Daoy (cell line): ENCODE data around the gene EIF4G3. TPM values are rescaled to one million over a fixed set of nuclear protein-coding genes. Genes with fewer than 3 reads are reported as not detected.
"Not testable (repeated sequence)": the region's sequence is repeated elsewhere in the genome, so short reads cannot be mapped to it uniquely, and the experiment has no call there.

Source experiments
- DNase-seq: peaks from one replicate; pipeline ENCODE4 v3.0.0-alpha.2; 2015; ENCODE audit warnings: low read depth
- total RNA-seq: library from RNA; depleted of rRNA; stranded (reverse); fragments of >200 nt; shearing (Covaris generic); gene quantifications from 2 replicates; pipeline ENCODE4 v1.2.3, GENCODE V29; 2014

Gene EIF4G3
- total RNA-seq, 1 experiment from 2014 or later = 33.9 TPM

DNA sequence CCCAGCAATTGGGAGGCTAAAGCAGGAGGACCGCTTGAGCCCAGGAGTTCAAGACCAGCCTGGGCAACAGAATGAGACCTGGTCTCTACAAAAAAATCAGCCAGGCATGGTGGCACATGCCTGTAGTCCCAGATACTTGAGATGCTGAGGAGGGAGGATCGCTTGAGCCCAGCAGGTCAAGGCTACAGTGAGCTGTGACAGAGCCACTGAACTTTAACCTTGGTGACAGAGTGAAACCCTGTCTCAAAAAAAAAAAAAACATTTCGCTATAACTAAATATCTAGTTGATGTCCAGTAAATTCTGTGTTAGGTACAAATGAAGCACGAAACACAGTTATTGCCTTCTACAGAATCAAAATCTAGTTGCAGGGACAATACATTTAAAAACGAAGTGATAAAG is 293.9 kb downstream of the EIF4G3 start:
- DNase-seq = no peak

DNA sequence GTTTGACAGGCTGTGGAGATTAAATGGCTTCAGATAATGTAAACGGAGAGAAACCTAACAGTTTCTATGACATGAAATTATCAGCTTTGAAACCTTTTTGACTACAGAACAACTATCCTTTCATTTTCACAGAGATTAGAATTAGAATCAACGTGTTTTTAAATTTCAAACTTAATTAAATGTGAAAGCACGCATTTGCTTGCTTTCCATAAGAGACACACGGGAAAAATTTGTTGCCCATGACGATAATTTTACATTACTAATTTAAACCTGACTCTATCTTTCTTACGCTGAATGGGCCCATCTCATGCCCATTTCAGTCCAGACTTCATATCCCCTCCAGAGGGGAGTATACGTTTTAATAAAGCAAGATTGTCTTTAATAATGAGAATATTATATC is 297.9 kb downstream of the EIF4G3 start:
- DNase-seq = no peak

DNA sequence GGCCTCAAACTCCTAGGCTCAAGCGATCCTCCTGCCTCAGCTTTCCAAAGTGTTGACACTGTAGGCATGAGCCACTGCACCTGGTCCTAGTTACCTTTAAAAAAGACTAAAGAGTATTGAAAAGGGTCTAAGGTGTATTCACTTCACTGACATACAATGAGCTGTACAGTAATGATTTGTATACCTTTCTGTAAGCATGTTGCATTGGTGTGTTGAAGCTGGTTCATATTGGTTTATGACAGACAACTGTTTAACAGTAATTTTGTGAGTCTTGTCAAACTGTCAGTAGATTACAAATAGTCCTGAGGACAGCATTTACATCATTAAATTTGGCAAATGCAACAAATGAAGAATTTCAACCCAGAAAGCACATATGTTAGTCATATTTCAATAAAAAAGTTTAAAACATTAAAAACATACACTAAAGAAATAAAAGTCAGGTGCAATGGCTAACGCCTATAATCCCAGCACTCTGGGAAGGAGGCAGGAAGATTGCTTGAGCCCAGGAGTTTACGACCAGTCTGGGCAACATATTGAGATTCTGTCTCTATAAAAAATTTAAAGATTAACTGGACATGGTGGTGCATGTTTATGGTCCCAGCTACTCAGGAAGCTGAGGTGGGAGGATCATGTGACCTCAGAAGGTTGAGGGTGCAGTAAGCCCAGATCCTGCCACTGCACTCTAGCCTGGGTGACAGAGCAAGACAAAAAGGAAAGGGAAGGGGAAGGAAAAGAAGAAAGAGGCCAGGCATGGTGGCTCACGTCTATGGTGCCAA is 301.3 kb downstream of the EIF4G3 start:
- DNase-seq = no peak

DNA sequence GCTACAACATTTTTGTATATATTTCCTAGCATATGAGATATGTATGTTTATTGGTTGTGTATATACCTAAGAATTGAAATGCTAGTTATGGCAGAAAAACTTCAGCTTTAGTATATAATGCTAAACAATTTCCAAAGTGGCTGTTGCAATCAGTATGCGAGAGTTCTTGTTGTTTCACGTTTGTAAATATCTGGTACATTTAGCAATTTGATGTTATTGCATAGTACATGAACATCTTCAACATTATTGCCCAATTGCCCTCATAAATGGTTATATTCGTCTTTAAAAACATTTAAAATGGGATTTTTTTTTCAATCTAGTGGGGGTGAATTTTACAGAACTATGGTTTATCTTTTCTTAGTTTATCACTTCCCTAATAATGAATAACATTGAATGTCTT is 303.4 kb downstream of the EIF4G3 start:
- no peak for DNase-seq

DNA sequence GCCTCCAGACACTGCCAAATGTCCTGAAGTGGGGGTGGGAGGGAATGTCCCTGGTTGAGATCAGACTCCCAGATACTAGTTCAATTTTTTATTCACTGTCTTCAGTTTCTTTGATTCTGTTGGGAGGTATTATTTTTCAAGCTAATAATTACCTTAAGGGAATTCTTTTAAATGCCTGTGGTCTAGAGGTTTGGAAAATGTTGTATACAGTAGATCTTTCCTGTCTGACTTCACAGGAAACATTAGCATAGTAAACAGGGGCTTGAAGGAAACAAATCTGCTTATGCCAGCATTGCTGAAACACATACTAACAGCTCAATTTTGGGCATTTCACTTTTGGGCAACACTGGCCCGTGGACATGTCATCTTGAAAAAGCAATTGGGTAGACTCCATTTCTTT is 305.3 kb downstream of the EIF4G3 start:
- no peak for DNase-seq

DNA sequence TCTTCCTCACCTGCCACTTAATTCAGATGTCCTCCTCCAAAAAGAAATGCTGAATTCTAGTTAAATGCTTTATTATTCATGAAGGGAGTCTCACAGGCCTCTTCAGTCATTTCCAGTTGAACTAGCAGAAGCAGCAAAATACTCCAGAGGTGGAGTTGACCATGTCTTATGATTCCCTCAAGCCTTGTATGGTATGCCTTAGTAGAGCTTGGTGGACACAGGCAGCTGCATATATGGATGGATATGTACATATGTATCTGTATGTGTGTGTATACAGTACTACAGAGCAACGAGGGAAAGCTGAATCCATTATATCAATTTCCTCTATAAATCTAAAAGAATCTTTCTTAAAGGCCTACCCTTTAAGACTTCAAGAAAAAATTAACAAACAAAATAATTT is 306.0 kb downstream of the EIF4G3 start:
- DNase-seq = no peak

DNA sequence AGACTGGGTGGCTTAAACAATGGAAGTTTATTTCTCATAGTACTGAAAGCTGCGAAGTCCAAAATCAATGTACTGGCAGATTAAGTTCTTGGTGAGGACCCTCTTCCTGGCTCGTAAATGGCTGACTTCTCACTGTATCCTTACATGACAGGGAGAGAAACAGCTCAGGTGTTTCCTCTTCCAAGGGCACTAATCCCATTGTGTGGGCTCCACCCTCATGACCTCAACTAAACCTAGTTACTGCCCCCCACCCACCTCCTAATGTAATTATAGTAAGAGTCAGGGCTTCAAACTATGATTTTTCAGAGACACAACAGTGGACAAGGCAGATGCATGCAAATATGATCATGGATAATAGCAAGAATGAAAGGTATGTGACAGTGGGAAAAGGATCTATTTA is 308.4 kb downstream of the EIF4G3 start:
- no peak for DNase-seq

DNA sequence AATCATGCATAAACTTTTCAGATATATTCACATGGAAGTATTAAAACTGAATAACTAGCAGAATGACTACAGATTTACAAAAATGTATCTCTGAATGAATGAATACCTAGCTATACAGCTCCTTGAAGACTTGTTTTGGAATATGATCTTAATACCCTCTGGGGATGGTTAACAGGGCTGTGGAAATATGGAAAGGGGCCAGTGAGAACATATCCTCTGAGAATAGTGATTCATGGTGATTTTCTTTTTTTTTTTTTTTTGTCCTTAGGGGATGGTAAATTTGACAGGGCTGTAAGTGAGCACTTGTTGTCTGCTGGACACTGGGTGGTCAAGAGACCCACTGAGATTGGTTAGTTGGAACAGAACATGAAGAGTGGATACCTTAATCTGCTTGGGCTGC is 308.9 kb downstream of the EIF4G3 start:
- DNase-seq = peak; percentile 5

DNA sequence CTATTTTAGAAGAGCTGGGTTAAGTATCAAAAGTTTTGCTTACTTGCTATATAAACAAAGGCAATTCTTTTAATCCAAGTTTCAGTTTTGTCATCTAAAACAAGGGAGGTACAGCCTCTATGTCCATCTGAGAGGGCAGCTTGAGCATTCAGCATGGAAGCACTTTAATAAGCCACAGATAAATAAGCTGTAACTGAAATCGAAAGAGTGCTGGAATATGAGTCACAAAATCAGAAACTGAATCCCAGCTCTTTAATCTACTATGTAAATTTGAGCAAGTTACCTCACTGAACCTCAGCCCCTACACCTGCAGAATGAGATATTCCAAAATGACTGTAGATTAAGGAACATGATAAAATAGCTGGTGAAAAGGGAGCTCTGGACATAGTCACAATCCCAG is 309.6 kb downstream of the EIF4G3 start:
- no peak for DNase-seq

DNA sequence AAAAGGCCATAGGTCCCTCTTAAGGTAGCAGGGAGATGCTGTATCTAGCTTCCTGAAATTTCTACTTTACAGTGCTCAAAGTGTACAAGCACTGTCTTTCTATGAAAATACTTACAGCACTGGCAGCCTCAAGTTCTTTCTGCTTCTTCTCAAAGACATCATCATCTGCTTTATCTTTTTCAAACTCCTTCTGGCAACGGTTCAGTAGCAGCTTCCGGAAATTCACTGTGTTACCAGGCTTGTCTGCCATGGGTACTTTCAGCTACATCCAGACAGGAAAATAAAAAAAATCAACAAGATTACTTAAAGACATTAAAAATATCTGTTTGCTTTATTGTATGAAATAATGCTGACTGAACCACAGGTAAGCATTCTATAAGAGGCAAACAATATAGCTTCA is 311.7 kb downstream of the EIF4G3 start:
- no peak for DNase-seq

DNA sequence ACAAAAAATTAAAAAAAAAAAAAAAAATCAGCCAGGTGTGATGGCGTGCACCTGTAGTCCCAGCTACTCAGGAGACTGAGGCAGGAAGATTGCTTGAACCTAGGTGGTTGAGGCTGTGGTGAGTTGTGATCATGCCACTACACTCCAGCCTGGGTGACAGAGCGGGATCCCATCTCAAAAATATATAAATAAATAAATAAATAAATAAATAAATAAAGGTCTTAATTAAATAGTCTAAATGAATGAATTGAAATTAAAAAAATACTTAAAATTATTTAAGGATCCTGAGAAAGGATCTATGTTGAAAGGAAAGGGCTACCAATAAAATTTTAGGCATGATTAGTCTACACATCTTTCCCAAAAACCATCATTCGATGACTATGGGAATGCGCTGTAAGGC is 322.2 kb downstream of the EIF4G3 start:
- DNase-seq = no peak

DNA sequence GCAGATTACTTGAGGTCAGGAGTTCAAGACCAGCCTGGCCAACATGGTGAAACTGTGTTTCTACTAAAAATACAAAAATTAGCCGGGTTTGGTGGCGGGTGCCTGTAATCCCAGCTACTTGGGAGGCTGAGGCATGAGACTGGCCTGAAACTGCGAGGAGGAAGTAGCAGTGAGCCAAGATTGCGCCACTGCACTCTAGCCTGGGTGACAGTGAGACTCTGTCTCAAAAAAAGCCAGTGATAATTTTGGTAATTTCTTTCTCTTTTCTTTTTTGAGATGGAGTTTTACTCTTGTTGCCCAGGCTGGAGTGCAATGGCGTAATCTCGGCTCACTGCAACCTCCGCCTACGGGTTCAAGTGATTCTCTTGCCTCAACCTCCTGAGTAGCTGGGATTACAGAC is 324.9 kb downstream of the EIF4G3 start:
- not testable (repeated sequence) for DNase-seq

DNA sequence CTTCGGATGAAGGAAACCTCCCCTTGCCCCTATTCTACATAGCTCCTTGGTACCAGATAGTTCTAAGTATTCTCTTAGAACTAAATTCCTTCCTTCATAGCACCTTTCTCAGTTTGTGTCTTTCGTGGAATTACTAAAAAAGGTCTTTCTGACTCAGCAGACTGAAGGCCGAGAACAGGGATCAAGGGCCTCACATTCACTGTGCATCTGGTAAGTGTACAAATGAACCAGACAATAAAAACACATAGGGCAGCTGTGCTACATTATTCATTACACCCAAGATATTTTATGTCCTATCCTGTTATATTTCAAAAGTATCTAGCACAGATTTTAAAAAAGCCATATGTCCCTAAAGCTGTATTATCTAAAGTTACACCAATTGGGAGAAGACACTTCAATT is 326.7 kb downstream of the EIF4G3 start:
- no peak for DNase-seq

DNA sequence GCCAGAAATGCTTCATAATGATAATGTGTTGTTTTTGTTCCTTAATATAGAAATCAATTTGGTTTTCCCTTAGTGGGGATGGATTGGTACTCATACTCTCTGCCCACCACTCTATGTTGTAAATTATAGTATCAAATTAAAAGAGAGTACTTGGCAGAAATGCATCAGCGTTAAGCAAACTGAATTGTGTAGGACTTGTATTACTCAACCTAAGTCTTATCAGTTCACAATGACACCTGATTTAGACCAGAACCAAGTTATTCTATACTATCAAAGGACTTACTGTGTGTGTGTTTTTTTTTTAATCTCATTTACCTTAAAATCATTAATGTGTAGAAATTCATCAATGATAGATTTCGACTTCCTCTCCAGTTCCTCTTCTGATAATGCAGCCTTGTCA is 327.6 kb downstream of the EIF4G3 start:
- no peak for DNase-seq

DNA sequence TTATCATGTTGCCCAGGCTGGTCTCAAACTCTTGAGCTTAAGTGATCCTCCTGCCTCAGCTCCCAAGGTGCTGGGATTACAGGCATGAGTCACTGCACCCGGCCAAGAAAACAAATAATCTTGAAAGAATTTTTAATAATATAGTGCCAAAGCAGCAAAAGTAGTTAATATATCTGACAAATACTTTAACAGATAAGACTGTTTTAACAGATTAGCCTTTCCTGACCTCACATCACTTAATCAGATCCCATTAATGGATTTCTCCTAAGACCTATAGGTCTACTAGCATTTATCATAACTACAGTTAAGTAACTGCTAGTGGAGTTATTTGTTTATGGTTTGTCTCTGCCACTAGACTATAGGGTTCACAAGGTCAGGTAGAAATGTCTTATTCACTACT is 328.5 kb downstream of the EIF4G3 start:
- DNase-seq = no peak

DNA sequence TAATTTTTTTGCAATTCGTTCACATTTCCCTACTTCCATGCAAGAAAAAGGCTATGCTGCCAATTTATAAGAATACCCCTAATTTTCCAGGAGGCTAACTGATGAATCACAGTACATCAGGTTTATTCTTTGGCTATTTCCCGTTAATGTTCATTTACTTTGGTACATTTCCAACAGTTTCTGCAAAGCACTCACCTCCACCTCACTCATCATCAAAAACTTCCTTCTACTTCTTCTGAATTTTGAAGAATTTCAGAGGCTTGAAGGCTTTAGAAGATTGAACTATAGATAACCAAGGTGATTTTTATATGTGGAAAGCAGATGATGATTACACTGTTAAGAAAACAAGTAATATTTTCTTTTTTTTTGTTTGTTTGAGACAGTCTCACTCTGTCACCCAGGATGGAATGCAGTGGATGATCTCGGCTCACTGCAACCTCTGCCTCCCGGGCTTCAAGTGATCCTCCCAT is 329.1 kb downstream of the EIF4G3 start:
- DNase-seq = no peak

DNA sequence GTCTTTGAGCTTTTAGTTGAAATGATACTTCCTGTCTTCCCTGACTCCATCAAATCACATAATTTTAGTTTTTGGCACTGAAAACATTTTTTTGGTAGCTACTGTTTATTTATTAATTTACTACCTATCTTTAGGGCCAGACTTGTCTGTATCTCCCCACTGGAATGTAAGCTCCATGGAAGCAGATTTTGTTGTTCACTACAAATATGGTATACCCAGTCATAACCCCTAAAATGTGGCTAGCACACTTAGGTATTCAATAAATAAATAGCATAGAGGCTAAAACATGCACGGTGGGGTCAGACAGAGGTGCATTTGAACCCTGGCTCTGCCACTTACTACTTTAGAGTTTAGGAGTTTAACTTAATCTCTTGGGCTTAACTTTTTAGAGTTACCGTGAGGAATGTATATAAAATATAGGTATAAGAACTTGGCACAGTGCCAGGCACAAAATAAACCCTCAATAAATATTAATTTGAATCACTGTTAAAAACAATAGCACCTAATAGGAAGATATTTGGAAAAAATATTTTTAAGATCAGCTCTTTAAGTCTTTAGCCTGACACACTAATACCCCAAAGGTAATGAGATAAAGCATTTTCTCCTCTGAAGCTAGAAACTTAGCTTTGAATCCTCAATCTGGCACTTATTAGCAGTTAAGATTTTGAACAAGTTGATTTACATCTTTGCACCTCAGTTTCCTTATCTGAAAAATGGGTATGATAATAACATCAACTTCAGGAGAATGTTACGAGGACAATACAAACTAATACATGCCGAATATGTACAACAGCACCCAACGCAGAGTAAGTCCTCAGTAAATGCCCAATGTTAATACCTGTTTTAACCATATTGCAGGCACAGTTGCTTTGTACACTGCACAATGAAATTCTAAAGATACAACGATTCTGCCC is 330.0 kb downstream of the EIF4G3 start:
- DNase-seq = no peak

DNA sequence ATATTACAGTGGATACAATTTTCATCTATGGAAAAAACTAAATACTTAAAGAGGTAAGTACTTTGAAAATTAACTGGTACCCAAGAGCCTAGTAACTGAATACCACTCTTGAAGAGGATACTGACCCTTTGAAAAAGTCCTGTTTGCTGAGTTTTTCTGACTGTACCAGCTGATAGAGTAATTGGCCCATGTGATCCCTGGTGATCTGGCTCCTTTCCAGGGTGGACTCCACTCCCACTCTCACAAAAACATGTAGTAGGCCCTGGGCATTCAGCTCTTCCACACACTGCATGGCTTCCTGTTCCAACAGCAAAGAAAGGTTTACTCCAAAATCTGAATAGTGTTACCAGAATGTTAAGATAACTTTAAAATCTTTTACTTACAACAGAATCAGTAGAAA is 336.0 kb downstream of the EIF4G3 start:
- DNase-seq = no peak

DNA sequence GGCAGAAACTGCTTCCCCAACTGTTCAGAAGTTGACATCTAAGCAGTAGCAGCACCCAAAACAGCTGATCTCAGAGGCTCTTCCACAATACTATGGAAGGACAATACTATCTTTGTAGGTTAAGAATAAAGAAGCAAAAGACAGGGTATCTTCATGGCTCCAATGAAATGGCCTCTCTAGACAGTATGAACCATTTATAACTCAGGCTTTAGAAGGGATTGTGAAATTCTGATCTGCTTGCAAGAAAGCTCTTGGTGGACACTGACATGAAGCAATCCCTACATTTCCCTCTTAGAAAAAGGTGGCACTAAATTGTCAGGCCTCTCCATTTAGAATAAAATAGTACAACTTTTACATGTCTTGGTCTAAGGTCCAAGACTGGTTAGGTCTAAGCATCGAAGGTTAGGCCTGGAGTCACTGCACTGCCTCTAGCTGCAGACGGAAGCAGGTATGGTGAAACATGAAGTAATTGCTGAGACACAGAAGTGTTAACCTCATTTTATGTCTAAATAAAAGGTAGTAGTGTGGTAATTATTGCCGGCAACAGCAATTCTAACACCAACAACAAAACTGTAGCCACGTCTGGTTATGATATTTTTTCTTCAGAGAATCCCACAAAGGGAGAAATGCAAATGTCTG is 339.0 kb downstream of the EIF4G3 start:
- no peak for DNase-seq

DNA sequence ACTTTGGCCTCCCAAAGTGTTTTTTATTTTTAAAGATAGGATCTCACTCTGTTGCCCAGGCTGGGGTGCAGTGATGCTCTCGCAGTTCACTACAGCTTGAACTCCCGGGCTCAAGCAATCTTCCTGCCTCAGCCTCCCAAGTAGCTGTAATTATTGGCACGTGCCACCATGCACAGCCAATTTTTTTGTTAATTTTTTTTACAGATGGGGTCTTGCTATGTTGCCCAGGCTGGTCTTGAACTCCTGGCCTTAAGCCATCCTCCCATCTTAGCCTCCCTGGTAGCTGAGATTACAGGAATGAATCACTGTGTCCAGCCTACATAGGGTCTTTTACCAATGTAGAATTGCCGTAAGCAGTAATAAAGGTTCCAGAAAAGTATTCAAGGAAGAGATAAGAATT is 340.5 kb downstream of the EIF4G3 start:
- no peak for DNase-seq

DNA sequence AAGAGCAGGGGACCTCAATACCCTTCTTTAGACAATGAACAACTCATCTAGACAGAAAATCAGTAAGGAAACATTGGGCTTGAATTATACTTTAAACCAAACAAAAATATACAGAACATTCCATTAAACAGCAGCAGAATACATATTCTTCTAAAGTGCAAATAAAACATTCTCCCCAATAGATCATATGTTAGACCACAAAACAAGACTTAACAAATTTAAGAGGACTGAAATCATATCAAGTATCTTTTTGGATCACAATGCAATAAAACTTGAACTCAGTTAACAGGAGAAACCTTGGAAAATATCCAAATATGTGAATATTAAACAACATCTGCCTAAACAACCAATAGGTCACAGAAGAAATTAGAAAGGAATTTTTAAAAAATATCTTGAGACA is 341.9 kb downstream of the EIF4G3 start:
- no peak for DNase-seq

DNA sequence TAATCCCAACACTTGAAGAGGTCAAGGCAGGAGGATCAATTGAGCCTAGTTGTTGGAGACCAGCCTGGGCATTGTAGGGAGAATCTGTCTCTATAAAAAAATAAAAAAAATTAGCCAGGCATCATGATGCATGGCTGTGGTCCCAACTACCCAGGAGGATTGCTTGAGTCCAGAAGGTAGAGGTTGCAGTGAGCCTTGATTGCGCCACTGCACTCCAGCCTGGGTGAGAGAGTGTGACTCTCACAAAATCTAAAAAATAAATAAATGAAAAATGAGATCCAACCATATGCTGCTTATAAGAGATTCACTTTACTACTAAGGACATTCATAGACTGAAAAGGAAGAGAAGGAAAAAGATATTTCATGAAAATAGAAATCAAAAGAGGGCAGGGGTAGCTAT is 342.5 kb downstream of the EIF4G3 start:
- no peak for DNase-seq

DNA sequence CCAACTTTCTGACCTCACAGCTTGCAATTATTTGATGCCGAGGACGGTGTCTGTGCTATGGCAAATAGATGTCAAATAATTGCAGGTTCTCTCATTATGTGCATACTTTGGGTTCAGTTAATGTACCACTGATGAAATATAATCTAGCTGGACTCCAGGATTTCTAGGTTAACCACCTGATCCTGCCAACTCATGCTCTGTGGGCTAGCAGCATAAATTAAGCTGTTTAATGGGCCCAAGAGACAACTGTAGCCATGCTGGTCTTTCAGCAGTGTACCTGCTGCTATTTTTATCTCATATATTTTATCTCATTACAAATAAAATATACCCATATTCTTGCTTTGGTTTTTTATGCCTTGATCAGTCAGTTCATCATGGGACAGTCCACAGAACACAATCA is 346.3 kb downstream of the EIF4G3 start:
- DNase-seq = no peak
